ENCODE data around the gene KDM5B.
"Not testable (repeated sequence)": the region's sequence is repeated elsewhere in the genome, so short reads cannot be mapped to it uniquely, and the experiment has no call there.

The KDM5B gene

GRCh38 chr1:202836623-202837403 is 28.6 kb upstream of the KDM5B start:
- H3K4me3 ChIP-seq (ENCODE audit: low read depth, low read length), result no peak overlapping the region
- H3K9me3 ChIP-seq (ENCODE audit: control insufficient read depth, insufficient read depth, low read length), result no peaks in the 10 kb centered on the region
- H3K9ac ChIP-seq (ENCODE audit: low read depth, low read length), result no peak overlapping the region
- no peaks in the 10 kb centered on the region for H3K36me3 ChIP-seq (ENCODE audit: control insufficient read depth, insufficient read depth, low read length)
- H3K27me3 ChIP-seq (ENCODE audit: control insufficient read depth, insufficient read depth, low read length), result no peaks in the 10 kb centered on the region
- no peaks in the 10 kb centered on the region for H3K4me1 ChIP-seq (ENCODE audit: control insufficient read depth, insufficient read depth, low read length)

DNA sequence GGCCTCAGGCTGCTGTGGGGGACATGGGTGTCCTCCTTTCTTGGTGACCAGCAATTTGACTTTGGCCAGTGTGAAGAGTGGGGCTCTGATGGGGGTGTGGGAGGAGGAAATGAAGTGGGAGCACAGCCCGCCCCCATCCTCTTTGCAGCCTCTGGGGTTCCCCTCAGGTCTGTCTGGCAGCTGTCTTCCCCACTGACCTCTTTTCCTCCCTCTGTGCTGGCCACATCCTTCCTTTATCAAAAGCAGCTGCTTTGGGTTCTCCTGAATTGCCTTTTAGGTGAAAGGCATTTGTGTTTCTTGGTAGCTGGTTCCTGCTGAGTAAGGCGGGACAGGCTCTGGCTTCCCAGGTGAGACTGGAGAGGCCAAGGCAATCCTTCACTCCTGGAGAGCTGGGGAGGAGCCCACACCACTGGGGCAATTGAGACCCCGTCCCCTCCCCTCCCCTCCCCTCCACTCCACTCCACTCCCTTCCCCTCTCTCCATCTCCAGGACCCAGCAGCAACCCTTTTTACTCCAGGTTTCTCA is 27.4 kb upstream of the KDM5B start:
- Histone ChIP-seq H3K9me3 (ENCODE audit: control insufficient read depth, insufficient read depth, low read length) (no peaks in the 10 kb centered on the region), H3K4me3 (ENCODE audit: low read depth, low read length) (no peak overlapping the region), H3K27me3 (ENCODE audit: control insufficient read depth, insufficient read depth, low read length) (no peaks in the 10 kb centered on the region), H3K9ac (ENCODE audit: low read depth, low read length) (no peak overlapping the region), H3K4me1 (ENCODE audit: control insufficient read depth, insufficient read depth, low read length) (no peaks in the 10 kb centered on the region), H3K36me3 (ENCODE audit: control insufficient read depth, insufficient read depth, low read length) (no peaks in the 10 kb centered on the region)

- Histone ChIP-seq H3K36me3 (ENCODE audit: control insufficient read depth, insufficient read depth, low read length) (no peaks in the 10 kb centered on the region), H3K27me3 (ENCODE audit: control insufficient read depth, insufficient read depth, low read length) (no peaks in the 10 kb centered on the region), H3K9me3 (ENCODE audit: control insufficient read depth, insufficient read depth, low read length) (no peaks in the 10 kb centered on the region), H3K4me3 (ENCODE audit: low read depth, low read length) (no peak overlapping the region), H3K4me1 (ENCODE audit: control insufficient read depth, insufficient read depth, low read length) (no peaks in the 10 kb centered on the region), H3K9ac (ENCODE audit: low read depth, low read length) (no peak overlapping the region)
Observed at GRCh38 chr1:202834771-202835547, 26.7 kb upstream of the KDM5B start.

DNA sequence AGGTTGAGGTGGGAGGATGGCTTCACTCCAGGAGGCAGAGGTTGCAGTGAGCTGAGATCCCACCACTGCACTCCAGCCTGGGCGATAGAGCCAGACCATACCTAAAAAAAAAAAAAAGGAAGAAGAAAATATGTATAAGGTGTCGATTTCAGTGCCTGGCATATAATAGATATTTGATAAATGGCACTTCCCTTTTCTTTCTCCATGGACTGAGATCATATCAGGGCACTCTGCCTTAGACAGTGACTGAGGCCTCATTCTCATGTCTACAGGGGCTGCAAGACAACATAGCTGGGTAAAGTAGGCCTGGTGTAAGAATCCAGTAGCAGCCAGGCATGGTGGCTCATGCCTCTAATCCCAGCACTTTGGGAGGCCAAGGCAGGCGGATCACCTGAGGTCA is 23.7 kb upstream of the KDM5B start:
- no peaks in the 10 kb centered on the region for H3K4me1 ChIP-seq (ENCODE audit: control insufficient read depth, insufficient read depth, low read length)
- no peak overlapping the region for H3K9ac ChIP-seq (ENCODE audit: low read depth, low read length)
- H3K36me3 ChIP-seq (ENCODE audit: control insufficient read depth, insufficient read depth, low read length), result no peaks in the 10 kb centered on the region
- no peaks in the 10 kb centered on the region for H3K9me3 ChIP-seq (ENCODE audit: control insufficient read depth, insufficient read depth, low read length)
- no peak overlapping the region for H3K4me3 ChIP-seq (ENCODE audit: low read depth, low read length)
- no peaks in the 10 kb centered on the region for H3K27me3 ChIP-seq (ENCODE audit: control insufficient read depth, insufficient read depth, low read length)

DNA sequence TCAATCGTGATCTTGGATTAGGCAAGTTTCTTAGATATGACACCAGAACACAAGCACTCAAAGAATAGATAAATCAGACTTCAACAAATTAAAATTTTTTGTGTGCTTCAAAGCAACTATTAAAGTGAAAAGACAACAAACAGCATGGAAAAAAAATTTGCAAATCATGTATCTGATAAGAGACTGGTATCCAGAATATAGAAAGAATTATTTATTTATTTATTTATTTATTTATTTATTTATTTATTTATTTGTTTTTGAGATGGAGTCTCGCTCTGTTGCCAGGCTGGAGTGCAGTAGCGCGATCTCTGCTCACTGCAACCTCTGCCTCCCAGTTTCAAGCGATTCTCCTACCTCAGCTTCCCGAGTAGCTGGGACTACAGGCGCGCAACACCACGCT is 21.0 kb upstream of the KDM5B start:
- H3K4me3 ChIP-seq (ENCODE audit: low read depth, low read length); H3K9me3 ChIP-seq (ENCODE audit: control insufficient read depth, insufficient read depth, low read length); H3K27me3 ChIP-seq (ENCODE audit: control insufficient read depth, insufficient read depth, low read length); H3K4me1 ChIP-seq (ENCODE audit: control insufficient read depth, insufficient read depth, low read length); H3K36me3 ChIP-seq (ENCODE audit: control insufficient read depth, insufficient read depth, low read length); H3K9ac ChIP-seq (ENCODE audit: low read depth, low read length): not testable (repeated sequence)

DNA sequence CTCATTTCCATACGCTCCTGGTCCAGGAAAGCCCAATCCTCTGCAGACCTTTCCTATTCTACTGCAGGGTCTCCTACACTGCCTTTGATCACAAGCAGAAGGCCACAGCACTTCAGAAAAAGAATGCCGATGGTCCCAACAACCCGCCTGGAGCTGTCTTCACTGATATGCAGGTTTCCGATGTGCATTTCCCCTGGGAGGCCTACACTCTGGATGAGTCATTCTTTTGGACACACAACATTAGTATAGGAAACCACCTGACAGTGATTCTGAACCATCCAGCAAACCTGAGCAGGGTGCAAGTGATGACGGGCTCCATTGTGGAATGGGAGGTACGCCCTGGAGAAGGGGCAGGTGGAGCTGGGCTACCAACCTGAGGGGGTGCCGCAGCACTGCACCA is 17.5 kb upstream of the KDM5B start:
- H3K27me3 ChIP-seq (ENCODE audit: control insufficient read depth, insufficient read depth, low read length), result no peaks in the 10 kb centered on the region
- H3K36me3 ChIP-seq (ENCODE audit: control insufficient read depth, insufficient read depth, low read length), result no peaks in the 10 kb centered on the region
- no peak overlapping the region for H3K9ac ChIP-seq (ENCODE audit: low read depth, low read length)
- no peaks in the 10 kb centered on the region for H3K4me1 ChIP-seq (ENCODE audit: control insufficient read depth, insufficient read depth, low read length)
- no peaks in the 10 kb centered on the region for H3K9me3 ChIP-seq (ENCODE audit: control insufficient read depth, insufficient read depth, low read length)
- no peak overlapping the region for H3K4me3 ChIP-seq (ENCODE audit: low read depth, low read length)

DNA sequence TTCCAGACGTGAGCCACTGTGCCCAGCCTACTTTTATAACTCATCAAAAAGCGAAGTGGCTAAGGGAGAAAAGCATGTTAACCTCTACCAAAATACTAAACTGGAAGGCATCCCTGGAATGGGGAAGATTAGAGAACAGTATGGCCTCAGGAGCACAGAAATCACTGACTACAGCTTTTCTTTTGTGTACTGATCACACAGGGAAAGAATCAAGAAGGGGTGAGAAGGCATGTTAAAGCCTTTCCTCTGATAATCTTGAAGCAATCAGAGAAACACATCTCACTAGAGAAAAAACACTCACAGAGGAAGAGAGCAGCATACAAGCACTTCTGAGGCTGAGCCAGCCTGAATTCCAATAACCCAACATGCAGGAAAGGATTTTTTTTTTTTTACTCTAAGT is 13.2 kb upstream of the KDM5B start:
- H3K27me3 ChIP-seq (ENCODE audit: control insufficient read depth, insufficient read depth, low read length), result no peaks in the 10 kb centered on the region
- H3K4me1 ChIP-seq (ENCODE audit: control insufficient read depth, insufficient read depth, low read length), result no peaks in the 10 kb centered on the region
- H3K36me3 ChIP-seq (ENCODE audit: control insufficient read depth, insufficient read depth, low read length), result no peaks in the 10 kb centered on the region
- H3K9me3 ChIP-seq (ENCODE audit: control insufficient read depth, insufficient read depth, low read length), result no peaks in the 10 kb centered on the region
- no peak overlapping the region for H3K4me3 ChIP-seq (ENCODE audit: low read depth, low read length)
- H3K9ac ChIP-seq (ENCODE audit: low read depth, low read length), result no peak overlapping the region

DNA sequence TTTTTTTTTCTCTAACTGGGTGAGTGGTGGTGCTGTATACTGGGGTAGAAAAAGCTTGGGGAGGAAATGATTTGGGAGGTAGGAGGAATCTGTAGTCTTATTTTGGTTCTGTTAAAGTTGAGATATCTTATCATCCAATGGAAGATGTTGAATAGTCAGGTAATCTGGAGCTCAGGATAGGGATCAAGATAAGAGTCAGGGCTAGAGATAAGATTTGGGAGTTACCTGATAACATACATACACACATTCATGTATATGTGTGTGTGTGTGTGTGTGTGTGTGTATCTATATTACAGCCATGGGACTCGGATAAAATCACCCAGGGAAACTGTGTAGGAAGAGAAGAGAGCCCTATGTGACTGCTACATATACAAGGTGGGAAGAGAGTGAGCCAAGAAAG is 10.6 kb upstream of the KDM5B start:
- no peaks in the 10 kb centered on the region for H3K4me1 ChIP-seq (ENCODE audit: control insufficient read depth, insufficient read depth, low read length)
- no peak overlapping the region for H3K4me3 ChIP-seq (ENCODE audit: low read depth, low read length)
- H3K36me3 ChIP-seq (ENCODE audit: control insufficient read depth, insufficient read depth, low read length), result no peaks in the 10 kb centered on the region
- no peaks in the 10 kb centered on the region for H3K9me3 ChIP-seq (ENCODE audit: control insufficient read depth, insufficient read depth, low read length)
- H3K27me3 ChIP-seq (ENCODE audit: control insufficient read depth, insufficient read depth, low read length), result no peaks in the 10 kb centered on the region
- no peak overlapping the region for H3K9ac ChIP-seq (ENCODE audit: low read depth, low read length)

DNA sequence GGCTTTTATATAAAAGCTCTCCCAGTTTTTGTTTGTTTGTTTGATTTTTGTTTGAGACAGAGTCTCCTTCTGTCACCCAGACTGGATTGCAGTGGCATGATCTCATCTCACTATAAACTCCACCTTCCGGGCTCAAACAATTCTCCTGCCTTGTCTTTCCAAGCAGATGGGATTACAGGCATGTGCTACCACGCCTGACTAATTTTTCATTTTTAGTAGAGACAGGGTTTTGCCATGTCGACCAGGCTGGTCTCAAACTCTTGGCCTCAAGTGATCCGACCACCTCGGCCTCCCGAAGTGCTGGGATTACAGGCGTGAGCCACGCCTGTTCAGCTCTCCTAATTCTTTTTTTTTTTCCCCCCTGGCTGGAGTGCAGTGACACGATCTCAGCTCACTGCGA is 6.9 kb upstream of the KDM5B start:
- Histone ChIP-seq H3K36me3 (ENCODE audit: control insufficient read depth, insufficient read depth, low read length) (no peaks in the 10 kb centered on the region), H3K9ac (ENCODE audit: low read depth, low read length) (no peak overlapping the region), H3K27me3 (ENCODE audit: control insufficient read depth, insufficient read depth, low read length) (peaks cover 8% of the 10 kb centered on the region)

GRCh38 chr1:202812176-202813026 is 4.2 kb upstream of the KDM5B start:
- Histone ChIP-seq H3K36me3 (ENCODE audit: control insufficient read depth, insufficient read depth, low read length) (no peaks in the 10 kb centered on the region), H3K9me3 (ENCODE audit: control insufficient read depth, insufficient read depth, low read length) (no peaks in the 10 kb centered on the region), H3K4me1 (ENCODE audit: control insufficient read depth, insufficient read depth, low read length) (peaks cover 22% of the 10 kb centered on the region), H3K27me3 (ENCODE audit: control insufficient read depth, insufficient read depth, low read length) (peaks cover 19% of the 10 kb centered on the region), H3K4me3 (ENCODE audit: low read depth, low read length) (peak overlapping the region; percentile 93), H3K9ac (ENCODE audit: low read depth, low read length) (no peak overlapping the region)

More for the DNA sequence above, 6.9 kb upstream of the KDM5B start:
- Histone ChIP-seq H3K9me3 (ENCODE audit: control insufficient read depth, insufficient read depth, low read length) (no peaks in the 10 kb centered on the region), H3K4me1 (ENCODE audit: control insufficient read depth, insufficient read depth, low read length) (peaks cover 13% of the 10 kb centered on the region), H3K4me3 (ENCODE audit: low read depth, low read length) (no peak overlapping the region)

- peaks cover 22% of the 10 kb centered on the region for H3K4me1 ChIP-seq (ENCODE audit: control insufficient read depth, insufficient read depth, low read length)
- H3K9me3 ChIP-seq (ENCODE audit: control insufficient read depth, insufficient read depth, low read length), result no peaks in the 10 kb centered on the region
- peaks cover 19% of the 10 kb centered on the region for H3K27me3 ChIP-seq (ENCODE audit: control insufficient read depth, insufficient read depth, low read length)
- no peaks in the 10 kb centered on the region for H3K36me3 ChIP-seq (ENCODE audit: control insufficient read depth, insufficient read depth, low read length)
- peak overlapping the region; percentile 88 for H3K9ac ChIP-seq (ENCODE audit: low read depth, low read length)
- peak overlapping the region; percentile 93 for H3K4me3 ChIP-seq (ENCODE audit: low read depth, low read length)
Observed at GRCh38 chr1:202811296-202812175, 3.3 kb upstream of the KDM5B start.

Data from iPS-15b (cell line).